Limb (tissue), 2 donors: Measurements from ENCODE around the gene EREG.

Experiments
- DNase-seq, 2 donors: peaks; one replicate each; pipeline ENCODE4 v3.0.0-alpha.2; 2016; ENCODE audit errors: extremely low spot score in 2 of 2

EREG gene

GRCh38 chr4:74344031-74344430, 20.9 kb upstream of the EREG start:
- DNase-seq, result no peak

- DNase-seq, result no peak
Measured at GRCh38 chr4:74353858-74354257, 11.1 kb upstream of the EREG start.

GRCh38 chr4:74357965-74358364, 7.0 kb upstream of the EREG start:
- DNase-seq, result no peak

DNA sequence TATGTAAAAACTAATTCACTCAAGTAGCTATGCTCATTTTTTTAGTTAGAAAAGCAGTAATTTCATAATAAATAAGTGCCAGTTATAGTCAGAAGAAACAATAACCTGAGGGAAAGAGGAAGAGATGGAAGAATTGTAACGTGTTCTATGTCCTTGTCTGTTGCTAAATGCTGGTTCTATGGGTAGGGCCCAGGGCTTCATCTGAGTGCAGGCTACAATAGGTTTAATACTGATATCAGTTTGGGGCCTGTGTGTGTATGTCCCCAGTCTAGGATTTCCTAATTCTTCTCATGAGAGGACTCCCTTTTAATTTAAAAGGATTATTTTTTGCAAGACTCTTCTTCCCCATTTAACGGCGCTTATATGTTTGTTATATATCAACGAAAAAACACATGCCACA, 3.3 kb upstream of the EREG start:
- no peak for DNase-seq

DNA sequence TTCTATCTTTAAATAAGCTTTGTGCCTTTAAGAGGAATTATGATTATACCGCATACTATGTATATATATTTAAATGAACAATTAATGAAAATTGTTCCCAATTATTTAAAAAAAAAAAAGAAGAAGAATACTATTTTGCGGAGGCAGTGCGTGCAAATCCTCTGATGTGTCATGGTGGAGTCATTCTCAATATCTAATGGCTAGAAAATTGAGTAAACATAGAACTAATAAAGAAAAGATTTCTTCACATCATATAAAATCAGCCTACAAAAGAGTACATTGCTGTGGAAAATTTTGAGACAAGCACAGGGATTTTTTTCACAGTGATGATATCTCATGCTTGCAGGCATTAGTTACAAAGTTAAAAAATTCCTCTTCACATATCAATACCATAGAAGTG, 2.6 kb upstream of the EREG start:
- no peak for DNase-seq

DNA sequence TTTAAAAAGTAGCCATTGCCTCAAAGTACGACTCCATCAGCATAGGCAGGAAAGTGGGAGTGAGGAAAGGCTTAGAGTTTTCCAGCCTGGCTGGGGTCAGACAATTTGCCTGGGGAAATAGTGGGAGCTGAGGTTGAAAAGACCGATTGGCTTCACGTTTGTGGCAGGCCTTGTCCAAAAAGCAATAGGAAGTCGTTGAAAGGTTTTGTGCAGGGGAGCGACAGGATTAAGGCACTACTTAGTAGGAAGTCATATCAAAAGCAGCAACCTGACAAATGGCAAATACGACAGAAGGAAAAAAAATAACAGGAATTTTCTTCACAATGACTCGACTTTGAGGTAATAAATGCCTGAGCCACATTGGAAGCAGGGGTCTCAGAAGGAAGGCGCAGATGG, 691 bp upstream of the EREG start:
- no peak for DNase-seq

- DNase-seq, result peak; percentile 13 to 38
Measured at GRCh38 chr4:74365761-74366160, 816 bp downstream of the EREG start.

GRCh38 chr4:74366367-74366911, 1.5 kb downstream of the EREG start:
- DNase-seq, result no peak

- DNase-seq, result no peak
Measured at GRCh38 chr4:74367656-74368290, 2.8 kb downstream of the EREG start.

DNA sequence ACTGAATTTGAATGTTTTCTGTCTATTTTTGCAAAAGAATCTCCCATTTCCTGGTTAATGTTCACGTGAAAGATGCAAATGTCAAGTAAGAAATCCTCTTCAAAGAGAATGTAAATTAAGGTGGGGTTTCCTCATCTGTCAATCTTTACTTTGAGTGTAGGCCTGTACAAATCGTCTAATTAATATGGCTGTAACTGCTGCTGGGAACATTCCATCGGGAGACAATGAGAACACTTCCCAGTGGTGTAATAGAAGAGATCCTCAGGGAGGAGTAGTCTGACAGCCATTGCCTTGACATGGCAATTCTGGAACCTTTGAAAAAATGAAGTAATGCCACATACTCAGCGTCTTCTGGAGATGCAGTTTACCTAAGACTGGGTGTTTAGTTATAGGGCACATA, 3.7 kb downstream of the EREG start:
- no peak for DNase-seq

GRCh38 chr4:74369855-74370254, 4.9 kb downstream of the EREG start:
- no peak for DNase-seq

GRCh38 chr4:74370912-74371311, 6.0 kb downstream of the EREG start:
- DNase-seq, result no peak

- no peak for DNase-seq
Measured at GRCh38 chr4:74374128-74374527, 9.2 kb downstream of the EREG start.

GRCh38 chr4:74374561-74375327, 9.8 kb downstream of the EREG start:
- DNase-seq, result no peak

DNA sequence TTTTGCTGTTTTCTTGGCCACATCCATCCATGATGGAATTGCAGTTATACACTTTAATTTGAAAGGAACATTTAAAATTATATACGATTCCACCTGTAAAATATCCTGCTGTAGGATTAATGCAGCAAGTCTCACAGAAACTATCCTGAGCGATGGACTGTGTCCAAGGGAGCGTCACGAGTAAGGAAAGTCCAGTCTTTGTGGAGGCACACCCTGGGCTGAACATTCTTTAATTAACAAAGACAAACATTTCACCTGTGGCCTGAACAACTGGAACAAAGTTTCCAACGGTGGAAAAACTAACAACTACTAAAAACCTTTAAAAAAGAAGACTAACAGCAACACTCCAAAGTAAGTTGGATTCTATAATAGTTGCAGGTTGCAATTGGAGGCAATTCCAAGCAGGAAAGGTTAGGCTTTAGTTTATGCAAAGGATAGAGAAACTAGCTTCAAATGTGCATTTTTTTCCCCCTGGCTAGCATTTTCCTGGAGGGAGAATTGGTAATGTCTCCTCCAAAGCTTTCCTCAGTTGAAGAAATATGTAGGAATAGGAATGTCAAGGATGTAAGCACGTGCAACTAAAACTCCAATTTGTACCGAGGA, 11.0 kb downstream of the EREG start:
- DNase-seq, result no peak

DNA sequence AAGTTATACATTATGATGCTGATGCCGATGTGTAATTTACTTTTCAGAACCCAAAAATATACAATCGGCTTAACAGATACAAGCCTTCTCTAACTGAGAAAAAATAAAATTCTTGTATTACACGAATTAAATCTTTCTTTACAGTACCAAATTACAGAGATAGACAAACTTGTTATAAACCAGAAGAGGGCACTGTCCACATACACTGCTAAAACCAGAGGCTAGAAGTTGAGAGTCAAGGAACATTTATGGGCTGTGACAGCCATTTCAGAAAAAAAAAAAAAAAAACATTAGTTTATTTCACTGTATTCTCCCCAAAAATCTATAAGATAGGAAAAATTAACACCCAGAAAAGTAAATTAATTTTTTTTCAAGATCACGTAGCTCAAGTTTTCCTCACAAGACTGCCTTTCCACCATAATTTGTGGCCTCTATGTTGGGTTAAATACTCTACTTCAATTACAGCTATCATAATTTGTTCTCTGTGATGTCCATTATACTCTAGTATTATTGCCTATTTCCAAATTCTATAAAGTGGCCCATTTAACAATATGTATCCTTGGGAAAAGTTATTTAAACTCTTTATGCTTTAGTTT, 12.0 kb downstream of the EREG start:
- peak in 1 of 2 donors; percentile 48 for DNase-seq

DNA sequence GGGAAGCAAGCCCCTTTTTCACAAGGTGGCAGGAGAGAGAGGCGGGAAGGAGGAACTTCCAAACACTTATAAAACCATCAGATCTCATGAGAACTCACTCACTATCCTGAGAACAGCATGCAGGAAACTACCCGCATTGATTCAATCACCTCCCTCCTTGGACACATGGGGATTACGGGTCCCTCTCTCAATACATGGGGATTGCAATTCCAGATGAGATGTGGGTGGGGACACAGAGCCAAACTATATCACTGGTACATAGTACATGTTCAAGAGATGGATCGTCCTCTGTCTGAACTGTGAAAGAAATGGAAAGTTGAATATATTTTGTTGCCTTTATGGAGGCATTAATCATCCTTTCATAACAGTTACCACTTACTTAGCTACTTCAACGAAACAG, 12.8 kb downstream of the EREG start:
- no peak for DNase-seq

DNA sequence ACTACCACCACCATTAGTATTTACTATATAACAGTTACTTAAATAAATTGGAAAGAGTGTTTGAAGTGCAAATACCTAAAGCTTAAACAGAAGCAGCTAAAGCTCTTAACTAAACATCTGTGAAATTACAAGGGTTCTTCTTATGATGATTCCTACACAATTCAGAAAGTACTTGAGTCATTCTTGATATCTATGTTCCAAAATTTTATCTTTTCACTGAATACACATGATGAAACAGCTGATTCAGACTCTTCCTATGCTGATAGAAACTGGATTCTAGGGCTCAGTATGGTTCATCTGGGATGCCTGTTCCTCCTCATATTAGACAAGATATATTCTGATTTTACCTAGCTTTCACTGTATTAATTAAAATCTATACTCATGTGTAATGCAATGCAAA, 13.6 kb downstream of the EREG start:
- DNase-seq, result no peak

- DNase-seq, result no peak
Measured at GRCh38 chr4:74379912-74380311, 15.0 kb downstream of the EREG start.

- no peak for DNase-seq
Measured at GRCh38 chr4:74385386-74385785, 20.4 kb downstream of the EREG start.

DNA sequence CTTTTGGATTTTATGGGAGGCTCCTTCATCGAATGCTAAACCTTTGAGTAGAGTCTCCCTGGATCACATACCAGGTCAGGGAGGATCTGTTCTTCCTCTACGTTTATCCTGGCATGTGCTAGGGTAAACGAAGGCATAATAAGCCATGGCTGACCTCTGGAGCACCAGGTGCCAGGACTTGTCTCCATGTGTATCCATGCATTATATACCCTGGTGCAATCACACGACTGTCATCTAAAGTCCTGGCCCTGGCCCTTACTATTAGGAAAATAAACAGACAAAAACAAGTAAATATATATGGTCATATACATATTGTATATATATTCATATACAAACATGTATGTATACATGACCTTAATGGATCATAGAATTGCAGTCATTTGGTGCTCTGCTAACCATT, 21.2 kb downstream of the EREG start:
- DNase-seq, result no peak

DNA sequence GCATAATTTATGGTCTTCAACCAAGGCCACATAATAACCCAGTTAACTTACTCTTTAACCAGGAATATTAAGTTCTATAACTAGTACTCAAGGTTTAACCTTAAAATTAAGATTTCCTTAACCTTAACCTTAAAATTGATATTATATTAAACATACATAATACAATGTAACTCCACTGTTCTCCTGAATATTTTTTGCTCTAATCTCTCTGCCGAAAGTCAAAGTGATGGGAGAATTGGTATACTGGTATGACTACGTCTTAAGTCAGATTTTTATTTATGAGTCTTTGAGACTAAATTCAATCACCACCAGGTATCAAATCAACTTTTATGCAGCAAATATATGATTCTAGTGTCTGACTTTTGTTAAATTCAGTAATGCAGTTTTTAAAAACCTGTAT, 22.8 kb downstream of the EREG start:
- DNase-seq, result no peak
